GM23248 (cell line): ENCODE measurements around the gene MMP15.

Experiments used
- EZH2 ChIP-seq: fragments of 200-600 bp; sonication (generic); IDR thresholded peaks from 2 replicates; pipeline ENCODE4 v1.6.1; 2018; ENCODE audit warnings: antibody characterized with exemption, mild to moderate bottlenecking; ENCODE audit not compliant: insufficient read depth, poor library complexity, severe bottlenecking
- EZH2phosphoT487 ChIP-seq: fragments of 200-600 bp; sonication (generic); IDR thresholded peaks from 2 replicates; pipeline ENCODE4 v1.6.1; 2018; ENCODE audit warnings: antibody characterized with exemption, moderate library complexity, mild to moderate bottlenecking, low read depth; ENCODE audit not compliant: insufficient read depth

- TF ChIP-seq EZH2: no peak
- no peak for TF ChIP-seq EZH2phosphoT487
Observed at GRCh38 chr16:58047557-58048348, 22.2 kb downstream of the MMP15 start.
